HepG2 (cell line): ENCODE data around the gene CDKN1A. TPM values are rescaled to one million over a fixed set of nuclear protein-coding genes. Genes with fewer than 3 reads are reported as not detected.

Experiments used
- ATAC-seq: fragments of 200-7000 bp; cut with Tn5 transposase; 3 replicates; pipeline ENCODE4 v1.9.1; 2020; ENCODE audit warnings: mild to moderate bottlenecking, moderate library complexity
- BruUV-seq: library from RNA; stranded (reverse); fragments of 400-500 nt; replicated peaks from 2 replicates; lab custom pipeline; 2021; lab: Mats Ljungman, UMichigan
- CTCF ChIA-PET: fragments of 300-600 bp; formaldehyde crosslinking; extraction: SDS; loops from one replicate; lab custom pipeline; 2021; ENCODE audit warnings: low total read pairs, inconsistent platforms, low intra/inter-chr PET ratio; lab: Yijun Ruan, JAX
- POLR2A ChIA-PET: fragments of 350-600 bp; sonication (Branson Sonifier 250); formaldehyde crosslinking; loops from one replicate; lab custom pipeline; 2020; ENCODE audit warnings: antibody characterized with exemption, inconsistent platforms; lab: Yijun Ruan, JAX
- DNase-seq: peaks from one replicate; pipeline ENCODE4 v3.0.0-alpha.2; 2015; ENCODE audit warnings: low spot score
- FAIRE-seq: peaks from 3 replicates; lab custom pipeline; 2011; peaks lifted over from hg19 to GRCh38; lab: Jason Lieb, UNC
- H2AFZ ChIP-seq: one replicate; pipeline ENCODE4 v1.6.1; 2011; ENCODE audit warnings: low read length, inconsistent platforms
- H3K27ac ChIP-seq: fragments of 300-600 bp; 3 replicates; pipeline ENCODE4 v1.8.0; 2011; ENCODE audit warnings: mixed run types, mild to moderate bottlenecking, mixed read lengths, low read length, inconsistent platforms; ENCODE audit not compliant: insufficient read depth; ENCODE audit errors: extremely low read length
- H3K27me3 ChIP-seq, 2 experiments: fragments of 200-600 bp in 1 of 2; 2 replicates in 1 of 2; 3 replicates in 1 of 2; pipeline versions ENCODE4 v1.6.0 to v1.8.0; 2011; ENCODE audit warnings: low read length in 2 of 2, mild to moderate bottlenecking in 2 of 2, moderate library complexity in 2 of 2, inconsistent platforms in 1 of 2; ENCODE audit not compliant: insufficient read depth in 2 of 2, control insufficient read depth in 1 of 2
- H3K36me3 ChIP-seq, 2 experiments: fragments of 200-600 bp in 1 of 2; replicated peaks in 1 of 2; 2 replicates in 1 of 2; 3 replicates in 1 of 2; pipeline versions ENCODE4 v1.5.1 to v1.8.0; 2011; ENCODE audit warnings: low read length in 2 of 2, inconsistent platforms in 1 of 2; ENCODE audit not compliant: insufficient read depth in 2 of 2, control insufficient read depth in 1 of 2
- H3K4me1 ChIP-seq: 2 replicates; pipeline ENCODE4 v1.5.1; 2012; ENCODE audit warnings: low read length, inconsistent platforms; ENCODE audit not compliant: insufficient read depth
- H3K4me2 ChIP-seq: 2 replicates; pipeline ENCODE4 v1.6.0; 2011; ENCODE audit warnings: low read depth, low read length, inconsistent platforms
- H3K4me3 ChIP-seq, 3 experiments: fragments of 200-600 bp in 1 of 3; sonication (generic), shearing (Covaris generic) in 1 of 3; replicated peaks in 1 of 3; 2 replicates each; pipeline ENCODE4 v1.5.1; 2011 to 2016; ENCODE audit warnings: low read length in 3 of 3, inconsistent platforms in 2 of 3, low read depth in 2 of 3, mild to moderate bottlenecking in 2 of 3, control low read depth in 1 of 3, mixed read lengths in 1 of 3; ENCODE audit not compliant: insufficient read depth in 1 of 3
- H3K79me2 ChIP-seq: one replicate; pipeline ENCODE4 v1.6.1; 2011; ENCODE audit warnings: low read length, inconsistent platforms; ENCODE audit not compliant: insufficient read depth
- H3K9ac ChIP-seq: 2 replicates; pipeline ENCODE4 v1.6.0; 2011; ENCODE audit warnings: mild to moderate bottlenecking, low read depth, low read length, inconsistent platforms; ENCODE audit not compliant: insufficient read depth
- H3K9me3 ChIP-seq: 2 replicates; pipeline ENCODE4 v1.5.1; 2012; ENCODE audit warnings: mild to moderate bottlenecking, low read length
- H4K20me1 ChIP-seq: 2 replicates; pipeline ENCODE4 v1.6.0; 2011; ENCODE audit warnings: inconsistent platforms, mild to moderate bottlenecking, low read length, moderate library complexity; ENCODE audit not compliant: insufficient read depth
- ADNP ChIP-seq: sonication (generic); formaldehyde crosslinking; IDR thresholded peaks from 2 replicates; pipeline ENCODE4 v1.4.0; 2020; ENCODE audit warnings: missing genetic modification reagents
- CCDC6 ChIP-seq: sonication (generic); formaldehyde crosslinking; IDR thresholded peaks from 2 replicates; pipeline ENCODE4 v1.8.1; 2022; ENCODE audit warnings: mild to moderate bottlenecking, missing genetic modification reagents, moderate library complexity
- GATAD2A ChIP-seq: IDR thresholded peaks from 2 replicates; pipeline ENCODE4 v1.6.1; 2016
- HNF4A ChIP-seq: sonication (generic); formaldehyde crosslinking; IDR thresholded peaks from 2 replicates; pipeline ENCODE4 v1.4.0; 2020; ENCODE audit warnings: missing genetic modification reagents
- PHF5A ChIP-seq: IDR thresholded peaks from one replicate; pipeline ENCODE4 v1.6.1; 2018; ENCODE audit warnings: low read depth, missing genetic modification reagents; ENCODE audit not compliant: unreplicated experiment
- RBM22 ChIP-seq: fragments of 200-400 bp; formaldehyde crosslinking; optimal IDR thresholded peaks from 2 replicates; pipeline ENCODE3; 2017; ENCODE audit warnings: mild to moderate bottlenecking, low read length, moderate library complexity
- RNF2 ChIP-seq: fragments of 450-650 bp; conservative IDR thresholded peaks from 2 replicates; pipeline ENCODE4 v1.6.1; 2016; ENCODE audit warnings: low read depth
- SMARCC2 ChIP-seq: fragments of 450-650 bp; IDR thresholded peaks from 2 replicates; pipeline ENCODE4 v1.6.1; 2017; ENCODE audit warnings: antibody characterized with exemption, mild to moderate bottlenecking
- TERF1 ChIP-seq: sonication (generic); formaldehyde crosslinking; IDR thresholded peaks from 2 replicates; pipeline ENCODE4 v1.8.0; 2022; ENCODE audit warnings: mild to moderate bottlenecking, missing genetic modification reagents, moderate library complexity
- TFE3 ChIP-seq: IDR thresholded peaks from 2 replicates; pipeline ENCODE4 v1.6.1; 2016
- ZBTB8A ChIP-seq: sonication (generic); formaldehyde crosslinking; IDR thresholded peaks from 2 replicates; pipeline ENCODE4 v1.4.0; 2020; ENCODE audit warnings: mild to moderate bottlenecking, low read depth, missing genetic modification reagents, borderline replicate concordance
- ZFP82 ChIP-seq: sonication (generic); formaldehyde crosslinking; IDR thresholded peaks from 2 replicates; pipeline ENCODE4 v1.5.1; 2020; ENCODE audit warnings: mild to moderate bottlenecking, missing genetic modification reagents, borderline replicate concordance
- ZNF263 ChIP-seq: sonication (generic); formaldehyde crosslinking; IDR thresholded peaks from 2 replicates; pipeline ENCODE4 v1.4.0; 2020; ENCODE audit warnings: missing genetic modification reagents
- ZNF3 ChIP-seq: IDR thresholded peaks from 2 replicates; pipeline ENCODE4 v1.7.0; 2017; ENCODE audit warnings: inconsistent platforms
- ZNF484 ChIP-seq: sonication (generic); formaldehyde crosslinking; IDR thresholded peaks from 2 replicates; pipeline ENCODE4 v1.5.1; 2020; ENCODE audit warnings: mild to moderate bottlenecking, low read depth, missing genetic modification reagents, borderline replicate concordance
- ZNF792 ChIP-seq: IDR thresholded peaks from 2 replicates; pipeline ENCODE4 v1.6.1; 2016
- WGBS: methylation state at CpG from one replicate; pipeline ENCODE4 v1.1.6; 2017; ENCODE audit warnings: low lambda C conversion rate; 5-methylcytosine and 5-hydroxymethylcytosine counted together
- in situ Hi-C: cut with HindIII; loops from 2 replicates; pipeline ENCODE4 v1.10.0; 2017; ENCODE audit warnings: low pct_unique_long_range_greater_than_20kb; ENCODE audit not compliant: extremely low pct_ligation_motif_present
- intact Hi-C: fragments of 100-400 bp; cut with micrococcal nuclease; formaldehyde crosslinking; loops from one replicate; pipeline ENCODE4 v1.10.0; 2022; ENCODE audit not compliant: unreplicated experiment
- polyA plus RNA-seq, 8 experiments: library from polyadenylated mRNA; depleted of rRNA in 3 of 8; stranded (reverse) in 7 of 8; unstranded in 1 of 8; fragments of >200 nt; fragmentation: Illumina TruSeq in 4 of 8; extraction: Trizol in 4 of 8; gene quantifications; 2 replicates each; pipeline versions ENCODE4 v1.2.1 to v1.2.3, GENCODE V29; 2011 to 2016; ENCODE audit warnings: low read depth in 4 of 8, missing spikeins in 1 of 8, mixed read lengths in 1 of 8; ENCODE audit not compliant: insufficient read depth in 1 of 8
- total RNA-seq, 5 experiments: library from RNA; depleted of rRNA; stranded (reverse); fragments of >200 nt; fragmentation: Illumina TruSeq; extraction: Trizol; gene quantifications; 2 replicates each; pipeline ENCODE4 v1.2.3, GENCODE V29; 2016; ENCODE audit warnings: low read depth in 1 of 5
- TF ChIP-seq, protein P1 (sequence below): sonication (generic); formaldehyde crosslinking; IDR thresholded peaks from 2 replicates; pipeline ENCODE4 v1.5.1; 2020; ENCODE audit warnings: missing genetic modification reagents, mild to moderate bottlenecking, borderline replicate concordance

CDKN1A gene
- total and polyA plus RNA-seq, 2 of the 13 experiments (the other 11 are each of a cell fraction or from before 2014, with no cell fraction given), result 60.7 to 92.1 TPM

GRCh38 chr6:36670271-36670670, 8.2 kb upstream of the CDKN1A start (continued):
- TF ChIP-seq, protein P1, sequence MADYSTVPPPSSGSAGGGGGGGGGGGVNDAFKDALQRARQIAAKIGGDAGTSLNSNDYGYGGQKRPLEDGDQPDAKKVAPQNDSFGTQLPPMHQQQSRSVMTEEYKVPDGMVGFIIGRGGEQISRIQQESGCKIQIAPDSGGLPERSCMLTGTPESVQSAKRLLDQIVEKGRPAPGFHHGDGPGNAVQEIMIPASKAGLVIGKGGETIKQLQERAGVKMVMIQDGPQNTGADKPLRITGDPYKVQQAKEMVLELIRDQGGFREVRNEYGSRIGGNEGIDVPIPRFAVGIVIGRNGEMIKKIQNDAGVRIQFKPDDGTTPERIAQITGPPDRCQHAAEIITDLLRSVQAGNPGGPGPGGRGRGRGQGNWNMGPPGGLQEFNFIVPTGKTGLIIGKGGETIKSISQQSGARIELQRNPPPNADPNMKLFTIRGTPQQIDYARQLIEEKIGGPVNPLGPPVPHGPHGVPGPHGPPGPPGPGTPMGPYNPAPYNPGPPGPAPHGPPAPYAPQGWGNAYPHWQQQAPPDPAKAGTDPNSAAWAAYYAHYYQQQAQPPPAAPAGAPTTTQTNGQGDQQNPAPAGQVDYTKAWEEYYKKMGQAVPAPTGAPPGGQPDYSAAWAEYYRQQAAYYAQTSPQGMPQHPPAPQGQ (CRISPR knock-in tag), result no peak

GRCh38 chr6:36671687-36672375, 6.7 kb upstream of the CDKN1A start:
- no TSS peak for BruUV-seq
- POLR2A ChIA-PET, result interaction anchor here (0.9 to 1.2 kb wide), 3 partner anchors 9 to 29 kb away, joined by 3 to 4 read pairs (median 4); no protein-coding TSS in a partner anchor
- in situ Hi-C loops, result no loop called here
- no peak for TF ChIP-seq ZNF263 (CRISPR knock-in tag)
- no peak for TF ChIP-seq ADNP (CRISPR knock-in tag)
- no peak for TF ChIP-seq RBM22
- TF ChIP-seq ZNF484 (CRISPR knock-in tag), result no peak
- no peak for TF ChIP-seq ZNF792 (CRISPR knock-in tag)
- no peak for TF ChIP-seq RNF2
- TF ChIP-seq TERF1 (CRISPR knock-in tag), result no peak
- TF ChIP-seq ZBTB8A, result no peak
- TF ChIP-seq ZNF3 (CRISPR knock-in tag), result no peak
- TF ChIP-seq HNF4A (CRISPR knock-in tag), result peak; percentile 68
- TF ChIP-seq PHF5A, result no peak
- peak; percentile 37; the same call in 1 of the 2 replicates for TF ChIP-seq TFE3 (CRISPR knock-in tag)
- TF ChIP-seq GATAD2A (CRISPR knock-in tag), result peak; percentile 32; the same call in 1 of the 2 replicates
- TF ChIP-seq ZFP82 (CRISPR knock-in tag), result no peak
- no peak for TF ChIP-seq CCDC6
- TF ChIP-seq SMARCC2, result no peak

More at GRCh38 chr6:36671687-36672375, 6.7 kb upstream of the CDKN1A start:
- no peak overlapping the region for H3K4me3 ChIP-seq
- peak; percentile 12; the same call in 2 of the 3 replicates for ATAC-seq
- peak overlapping the region; percentile 7 for H3K27ac ChIP-seq
- H3K4me2 ChIP-seq, result no peak overlapping the region
- no peak overlapping the region for H2AFZ ChIP-seq
- H3K9ac ChIP-seq, result no peak overlapping the region
- peaks cover 8% of the 10 kb centered on the region for H3K79me2 ChIP-seq
- H4K20me1 ChIP-seq, result no peaks in the 10 kb centered on the region
- intact Hi-C loops, result loop anchor here (10.0 kb wide), 1 partner anchor 213 kb away; the partner anchor contains the start of gene C6orf89
- CTCF ChIA-PET, result no interaction called here
- no peak for FAIRE-seq
- H3K27me3 ChIP-seq, result no peaks in the 10 kb centered on the region
- H3K4me1 ChIP-seq, result peaks cover 84% of the 10 kb centered on the region
- 80% methylated on average over 6 of the region's 6 CpGs for WGBS
- no peaks in the 10 kb centered on the region for H3K9me3 ChIP-seq
- no peaks in the 10 kb centered on the region for H3K36me3 ChIP-seq
- peak; percentile 27 for DNase-seq
